Stimulated activated CD4-positive, alpha-beta T cell treated with anti-CD3 and anti-CD28 coated beads, Interleukin-2, amount 100 ng/mL, for 24 hours (primary cell): ENCODE results near the gene SND1.
"Not testable (repeated sequence)": the region's sequence is repeated elsewhere in the genome, so short reads cannot be mapped to it uniquely, and the experiment has no call there.

ENCODE experiments used
- DNase-seq, 2 donors: peaks; one replicate each; pipeline ENCODE4 v3.0.0-alpha.2; 2020

Gene SND1

GRCh38 chr7:127948312-127948711 lies 296.3 kb downstream of the SND1 start:
- no peak for DNase-seq

- no peak for DNase-seq
Observed at GRCh38 chr7:127948930-127949329, 296.9 kb downstream of the SND1 start.

- DNase-seq, result no peak
Observed at GRCh38 chr7:127949769-127950222, 297.8 kb downstream of the SND1 start.

GRCh38 chr7:127950233-127950935 lies 298.4 kb downstream of the SND1 start:
- no peak for DNase-seq

- DNase-seq, result no peak
Observed at GRCh38 chr7:127953423-127954356, 301.7 kb downstream of the SND1 start.

- DNase-seq, result no peak
Observed at GRCh38 chr7:127954357-127954748, 302.4 kb downstream of the SND1 start.

- DNase-seq, result no peak
Observed at GRCh38 chr7:127955051-127955531, 303.1 kb downstream of the SND1 start.

GRCh38 chr7:127957886-127958285 lies 305.9 kb downstream of the SND1 start:
- no peak for DNase-seq

GRCh38 chr7:127959770-127960169 lies 307.8 kb downstream of the SND1 start:
- DNase-seq, result no peak

- no peak for DNase-seq
Observed at GRCh38 chr7:127961786-127962453, 309.9 kb downstream of the SND1 start.

GRCh38 chr7:127962589-127963361 lies 310.8 kb downstream of the SND1 start:
- no peak for DNase-seq

GRCh38 chr7:127963850-127964249 lies 311.9 kb downstream of the SND1 start:
- not testable (repeated sequence) for DNase-seq

GRCh38 chr7:127967281-127967680 lies 315.3 kb downstream of the SND1 start:
- DNase-seq, result no peak

GRCh38 chr7:127968547-127968946 lies 316.6 kb downstream of the SND1 start:
- DNase-seq, result no peak

GRCh38 chr7:127973832-127974231 lies 321.8 kb downstream of the SND1 start:
- DNase-seq, result no peak

GRCh38 chr7:127974446-127975035 lies 322.5 kb downstream of the SND1 start:
- no peak for DNase-seq

- no peak for DNase-seq
Observed at GRCh38 chr7:127976056-127976737, 324.2 kb downstream of the SND1 start.

- DNase-seq, result no peak
Observed at GRCh38 chr7:127976738-127977120, 324.7 kb downstream of the SND1 start.

- DNase-seq, result no peak
Observed at GRCh38 chr7:127978421-127978820, 326.4 kb downstream of the SND1 start.

- DNase-seq, result no peak
Observed at GRCh38 chr7:127979113-127979727, 327.2 kb downstream of the SND1 start.

GRCh38 chr7:127979728-127980126 lies 327.7 kb downstream of the SND1 start:
- DNase-seq, result no peak
